ENCODE data around the gene ADAMTS12. TPM values are rescaled to one million over a fixed set of nuclear protein-coding genes. Genes with fewer than 3 reads are reported as not detected.

The ADAMTS12 gene
- total and polyA plus RNA-seq, 2 of the 8 experiments (the other 6 are each of a cell fraction or from before 2014, with no cell fraction given) = 6.4 to 12.8 TPM

DNA sequence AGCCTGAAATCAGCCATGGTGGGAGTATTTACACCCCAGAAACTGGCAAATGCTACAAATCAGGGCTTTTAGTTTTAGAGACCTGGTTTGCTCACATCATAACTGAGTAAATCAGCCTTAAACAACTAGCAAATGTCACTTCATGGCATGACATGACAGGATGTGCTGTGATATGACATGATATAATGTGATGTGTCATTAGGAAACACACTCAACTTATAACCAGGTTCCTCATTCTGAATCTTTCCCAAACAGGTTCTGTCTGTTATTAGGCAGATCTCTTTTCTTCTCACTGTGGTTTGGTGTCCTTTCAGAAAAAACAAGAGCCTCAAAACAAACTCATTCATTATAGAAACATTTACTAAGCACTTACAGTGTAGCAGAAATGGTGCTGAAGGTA is 90.5 kb downstream of the ADAMTS12 start:
- CTCF ChIA-PET (ENCODE audit: partially characterized antibody) = interaction anchor here (1.8 kb wide), 1 partner anchor 20 kb away, joined by 3 read pairs; no protein-coding TSS in a partner anchor
- no peaks in the 10 kb centered on the region for H3K36me3 ChIP-seq (ENCODE audit: control insufficient read depth in 2 of 4, insufficient read depth in 4 of 4, low read length in 3 of 4)
- no peak overlapping the region for H4K5ac ChIP-seq (ENCODE audit: insufficient read length, low read depth, low read length)
- H3K4ac ChIP-seq (replicated peaks; ENCODE audit: insufficient read length, low read depth, low read length) = no peak overlapping the region
- POLR2A ChIA-PET (ENCODE audit: partially characterized antibody) = no interaction called here
- no peak overlapping the region for H3K4me2 ChIP-seq (ENCODE audit: insufficient read depth in 1 of 2, low read depth in 2 of 2, low read length in 2 of 2)
- H2BK5ac ChIP-seq (ENCODE audit: low read depth, low read length) = no peak overlapping the region
- no peak overlapping the region for H2BK15ac ChIP-seq (ENCODE audit: low read length)
- no peak overlapping the region for H2BK120ac ChIP-seq (replicated peaks; ENCODE audit: low read depth, low read length)
- no peak overlapping the region for H3K18ac ChIP-seq (ENCODE audit: extremely low read depth, low read length)
- no peak overlapping the region for H2BK20ac ChIP-seq (ENCODE audit: low read length)
- no peaks in the 10 kb centered on the region for H3K79me2 ChIP-seq (ENCODE audit: control insufficient read depth in 1 of 2, insufficient read depth in 2 of 2, low read length in 2 of 2)
- no peak overlapping the region for H3K9ac ChIP-seq (replicated peaks in 1 of 4; ENCODE audit: extremely low read depth in 1 of 4, low read depth in 3 of 4, low read length in 3 of 4)
- H2BK12ac ChIP-seq (ENCODE audit: low read depth, low read length) = no peak overlapping the region
- H3K23ac ChIP-seq (ENCODE audit: insufficient read length) = no peak overlapping the region
- H4K8ac ChIP-seq (ENCODE audit: extremely low read depth, insufficient read depth, low read length) = no peak overlapping the region
- no peak overlapping the region for H3K4me3 ChIP-seq (ENCODE audit: extremely low read depth in 1 of 4, insufficient read depth in 2 of 4, low read depth in 3 of 4, low read length in 4 of 4)
- DNase-seq (ENCODE audit: low read depth in 1 of 2, low spot score in 2 of 2) (no peak), FAIRE-seq (no peak)
- H3K14ac ChIP-seq (ENCODE audit: insufficient read length) = no peak overlapping the region
- H4K91ac ChIP-seq (replicated peaks; ENCODE audit: insufficient read length, low read length) = no peak overlapping the region
- no peak overlapping the region for H2AK5ac ChIP-seq (ENCODE audit: low read depth, low read length)
- H3K27me3 ChIP-seq (replicated peaks in 1 of 4; ENCODE audit: control insufficient read depth in 3 of 4, extremely low read depth in 1 of 4, insufficient read depth in 3 of 4, low read length in 3 of 4) = no peaks in the 10 kb centered on the region
- H3K9me3 ChIP-seq (ENCODE audit: insufficient read depth in 2 of 2, low read depth in 1 of 2, low read length in 1 of 2) = no peaks in the 10 kb centered on the region
- H3K56ac ChIP-seq (replicated peaks; ENCODE audit: insufficient read length, low read depth, low read length) = no peak overlapping the region
- no peaks in the 10 kb centered on the region for H3K23me2 ChIP-seq (ENCODE audit: low read depth, low read length)
- no peak overlapping the region for H2AFZ ChIP-seq (ENCODE audit: low read length)
- no peaks in the 10 kb centered on the region for H4K20me1 ChIP-seq (replicated peaks in 1 of 2; ENCODE audit: control insufficient read depth in 1 of 2, insufficient read depth in 2 of 2, low read length in 2 of 2)
- no peak overlapping the region for H3K27ac ChIP-seq (ENCODE audit: low read depth, low read length)
- H3K79me1 ChIP-seq (ENCODE audit: low read depth, low read length) = no peaks in the 10 kb centered on the region
- H3K4me1 ChIP-seq (replicated peaks in 1 of 4; ENCODE audit: control insufficient read depth in 3 of 4, insufficient read depth in 4 of 4, low read length in 3 of 4) = peaks cover 0 to 3% (median 0%) of the 10 kb centered on the region in 4 experiments; a peak in 1 of 7 replicates
- TF ChIP-seq CREB1 (IDR thresholded peaks at IDR 0.05) = no peak
- no peak for TF ChIP-seq NRF1 (IDR thresholded peaks at IDR 0.05; ENCODE audit: low read depth, low read length)
- no peak for TF ChIP-seq RNF2 (IDR thresholded peaks at IDR 0.05; ENCODE audit: borderline replicate concordance, low read depth, low read length, missing control alignments, poor library complexity, severe bottlenecking)
- no peak for TF ChIP-seq CTCF (IDR thresholded peaks at IDR 0.05; ENCODE audit: control extremely low read depth in 1 of 3, insufficient read depth in 1 of 3, low read depth in 1 of 3, low read length in 3 of 3)
- TF ChIP-seq ATF3 (IDR thresholded peaks at IDR 0.05; ENCODE audit: insufficient read depth, low read depth, low read length) = no peak
- TF ChIP-seq BCL11A (IDR thresholded peaks at IDR 0.05; ENCODE audit: low read depth in 2 of 2, low read length in 2 of 2) = no peak
- no peak for TF ChIP-seq KDM4A (IDR thresholded peaks at IDR 0.05; ENCODE audit: low read depth, low read length, severe bottlenecking)
- no peak for TF ChIP-seq TCF12 (IDR thresholded peaks at IDR 0.05; ENCODE audit: low read depth, low read length)
- no peak for TF ChIP-seq SIN3A (conservative IDR thresholded peaks at IDR 0.05 in 1 of 2, IDR thresholded peaks at IDR 0.05 in 1 of 2; ENCODE audit: low read depth in 1 of 2, low read length in 2 of 2)
- TF ChIP-seq, protein P1, sequence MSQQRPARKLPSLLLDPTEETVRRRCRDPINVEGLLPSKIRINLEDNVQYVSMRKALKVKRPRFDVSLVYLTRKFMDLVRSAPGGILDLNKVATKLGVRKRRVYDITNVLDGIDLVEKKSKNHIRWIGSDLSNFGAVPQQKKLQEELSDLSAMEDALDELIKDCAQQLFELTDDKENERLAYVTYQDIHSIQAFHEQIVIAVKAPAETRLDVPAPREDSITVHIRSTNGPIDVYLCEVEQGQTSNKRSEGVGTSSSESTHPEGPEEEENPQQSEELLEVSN (IDR thresholded peaks at IDR 0.05) = no peak
- TF ChIP-seq POLR2A (IDR thresholded peaks at IDR 0.05; ENCODE audit: control extremely low read depth in 1 of 2, low read depth in 2 of 2, low read length in 2 of 2) = no peak
- TF ChIP-seq SP4 (IDR thresholded peaks at IDR 0.05; ENCODE audit: low read length) = no peak

Data from H1 (cell line).